HG03354 (cell line): ENCODE results near the gene BARX2.

Experiments
- ATAC-seq: cut with Tn5 transposase; IDR thresholded peaks from one replicate; pipeline ENCODE4 v1.9.1; 2021; ENCODE audit warnings: mild to moderate bottlenecking; ENCODE audit not compliant: unreplicated experiment, poor library complexity, severe bottlenecking

The BARX2 gene

GRCh38 chr11:129427816-129428406, 52.3 kb downstream of the BARX2 start:
- ATAC-seq: no peak

GRCh38 chr11:129428557-129428956, 52.9 kb downstream of the BARX2 start:
- ATAC-seq: no peak

GRCh38 chr11:129434641-129435498, 59.2 kb downstream of the BARX2 start:
- ATAC-seq: no peak

- no peak for ATAC-seq
Observed at GRCh38 chr11:129435499-129436245, 60.0 kb downstream of the BARX2 start.

GRCh38 chr11:129436573-129436972, 60.9 kb downstream of the BARX2 start:
- no peak for ATAC-seq

- no peak for ATAC-seq
Observed at GRCh38 chr11:129440028-129440713, 64.5 kb downstream of the BARX2 start.

- ATAC-seq: no peak
Observed at GRCh38 chr11:129442171-129442570, 66.5 kb downstream of the BARX2 start.

- no peak for ATAC-seq
Observed at GRCh38 chr11:129443276-129443675, 67.6 kb downstream of the BARX2 start.

GRCh38 chr11:129444274-129444673, 68.6 kb downstream of the BARX2 start:
- no peak for ATAC-seq

- no peak for ATAC-seq
Observed at GRCh38 chr11:129445226-129445625, 69.6 kb downstream of the BARX2 start.

- no peak for ATAC-seq
Observed at GRCh38 chr11:129446572-129446971, 70.9 kb downstream of the BARX2 start.

- no peak for ATAC-seq
Observed at GRCh38 chr11:129447654-129448239, 72.1 kb downstream of the BARX2 start.

- ATAC-seq: no peak
Observed at GRCh38 chr11:129451524-129451923, 75.9 kb downstream of the BARX2 start.

GRCh38 chr11:129453293-129453721, 77.7 kb downstream of the BARX2 start:
- no peak for ATAC-seq

GRCh38 chr11:129455101-129455500, 79.5 kb downstream of the BARX2 start:
- ATAC-seq: no peak

- ATAC-seq: no peak
Observed at GRCh38 chr11:129455756-129456655, 80.4 kb downstream of the BARX2 start.

- ATAC-seq: no peak
Observed at GRCh38 chr11:129457321-129457720, 81.7 kb downstream of the BARX2 start.

- ATAC-seq: no peak
Observed at GRCh38 chr11:129458278-129458677, 82.6 kb downstream of the BARX2 start.
